HepG2 (cell line): ENCODE measurements around the gene TMEM63B. TPM values are rescaled to one million over a fixed set of nuclear protein-coding genes. Genes with fewer than 3 reads are reported as not detected.

Source experiments
- HOXA9 ChIP-seq: sonication (generic); formaldehyde crosslinking; IDR thresholded peaks from 2 replicates; pipeline ENCODE4 v1.8.1; 2022; ENCODE audit warnings: missing genetic modification reagents, mild to moderate bottlenecking, moderate library complexity, borderline replicate concordance
- MXI1 ChIP-seq: IDR thresholded peaks from 3 replicates; pipeline ENCODE4 v1.6.1; 2012; ENCODE audit warnings: low read depth, low read length, inconsistent platforms, borderline replicate concordance
- NBN ChIP-seq: fragments of 450-650 bp; conservative IDR thresholded peaks from 2 replicates; pipeline ENCODE4 v1.6.1; 2017
- TFAP4 ChIP-seq: sonication (generic); IDR thresholded peaks from 2 replicates; pipeline ENCODE4 v1.6.1; 2016; ENCODE audit warnings: low read depth, borderline replicate concordance
- ZFX ChIP-seq: sonication (generic); formaldehyde crosslinking; IDR thresholded peaks from 2 replicates; pipeline ENCODE4 v1.4.0; 2020; ENCODE audit warnings: mild to moderate bottlenecking, low read depth, missing genetic modification reagents, moderate library complexity
- ZFY ChIP-seq: sonication (generic); formaldehyde crosslinking; IDR thresholded peaks from 2 replicates; pipeline ENCODE4 v1.4.0; 2020; ENCODE audit warnings: missing genetic modification reagents
- ZNF687 ChIP-seq: sonication (generic); formaldehyde crosslinking; IDR thresholded peaks from 2 replicates; pipeline ENCODE4 v1.5.1; 2020; ENCODE audit warnings: mild to moderate bottlenecking, missing genetic modification reagents, moderate library complexity
- ZNF772 ChIP-seq: sonication (generic); formaldehyde crosslinking; IDR thresholded peaks from 2 replicates; pipeline ENCODE4 v1.5.0; 2020; ENCODE audit warnings: mild to moderate bottlenecking, missing genetic modification reagents
- ZZZ3 ChIP-seq: sonication (generic); formaldehyde crosslinking; IDR thresholded peaks from 2 replicates; pipeline ENCODE4 v1.4.0; 2020; ENCODE audit warnings: missing genetic modification reagents, mild to moderate bottlenecking, borderline replicate concordance
- polyA plus RNA-seq, 8 experiments: library from polyadenylated mRNA; depleted of rRNA in 3 of 8; stranded (reverse) in 7 of 8; unstranded in 1 of 8; fragments of >200 nt; fragmentation: Illumina TruSeq in 4 of 8; extraction: Trizol in 4 of 8; gene quantifications; 2 replicates each; pipeline versions ENCODE4 v1.2.1 to v1.2.3, GENCODE V29; 2011 to 2016; ENCODE audit warnings: low read depth in 4 of 8, missing spikeins in 1 of 8, mixed read lengths in 1 of 8; ENCODE audit not compliant: insufficient read depth in 1 of 8
- total RNA-seq, 5 experiments: library from RNA; depleted of rRNA; stranded (reverse); fragments of >200 nt; fragmentation: Illumina TruSeq; extraction: Trizol; gene quantifications; 2 replicates each; pipeline ENCODE4 v1.2.3, GENCODE V29; 2016; ENCODE audit warnings: low read depth in 1 of 5
- TF ChIP-seq, protein P1 (sequence below): sonication (generic); formaldehyde crosslinking; IDR thresholded peaks from 2 replicates; pipeline ENCODE4 v1.5.0; 2020; ENCODE audit warnings: mild to moderate bottlenecking, missing genetic modification reagents, borderline replicate concordance
- TF ChIP-seq, protein P2 (sequence below): sonication (generic); formaldehyde crosslinking; IDR thresholded peaks from 2 replicates; pipeline ENCODE4 v1.4.0; 2020; ENCODE audit warnings: missing genetic modification reagents, borderline replicate concordance

Gene TMEM63B
- total and polyA plus RNA-seq, 2 of the 13 experiments (the other 11 are each of a cell fraction or from before 2014, with no cell fraction given) = 27.4 to 75.8 TPM

GRCh38 chr6:44127186-44128019, at the start of gene TMEM63B, which contains the start of gene MRPL14 (continued):
- TF ChIP-seq, protein P1, sequence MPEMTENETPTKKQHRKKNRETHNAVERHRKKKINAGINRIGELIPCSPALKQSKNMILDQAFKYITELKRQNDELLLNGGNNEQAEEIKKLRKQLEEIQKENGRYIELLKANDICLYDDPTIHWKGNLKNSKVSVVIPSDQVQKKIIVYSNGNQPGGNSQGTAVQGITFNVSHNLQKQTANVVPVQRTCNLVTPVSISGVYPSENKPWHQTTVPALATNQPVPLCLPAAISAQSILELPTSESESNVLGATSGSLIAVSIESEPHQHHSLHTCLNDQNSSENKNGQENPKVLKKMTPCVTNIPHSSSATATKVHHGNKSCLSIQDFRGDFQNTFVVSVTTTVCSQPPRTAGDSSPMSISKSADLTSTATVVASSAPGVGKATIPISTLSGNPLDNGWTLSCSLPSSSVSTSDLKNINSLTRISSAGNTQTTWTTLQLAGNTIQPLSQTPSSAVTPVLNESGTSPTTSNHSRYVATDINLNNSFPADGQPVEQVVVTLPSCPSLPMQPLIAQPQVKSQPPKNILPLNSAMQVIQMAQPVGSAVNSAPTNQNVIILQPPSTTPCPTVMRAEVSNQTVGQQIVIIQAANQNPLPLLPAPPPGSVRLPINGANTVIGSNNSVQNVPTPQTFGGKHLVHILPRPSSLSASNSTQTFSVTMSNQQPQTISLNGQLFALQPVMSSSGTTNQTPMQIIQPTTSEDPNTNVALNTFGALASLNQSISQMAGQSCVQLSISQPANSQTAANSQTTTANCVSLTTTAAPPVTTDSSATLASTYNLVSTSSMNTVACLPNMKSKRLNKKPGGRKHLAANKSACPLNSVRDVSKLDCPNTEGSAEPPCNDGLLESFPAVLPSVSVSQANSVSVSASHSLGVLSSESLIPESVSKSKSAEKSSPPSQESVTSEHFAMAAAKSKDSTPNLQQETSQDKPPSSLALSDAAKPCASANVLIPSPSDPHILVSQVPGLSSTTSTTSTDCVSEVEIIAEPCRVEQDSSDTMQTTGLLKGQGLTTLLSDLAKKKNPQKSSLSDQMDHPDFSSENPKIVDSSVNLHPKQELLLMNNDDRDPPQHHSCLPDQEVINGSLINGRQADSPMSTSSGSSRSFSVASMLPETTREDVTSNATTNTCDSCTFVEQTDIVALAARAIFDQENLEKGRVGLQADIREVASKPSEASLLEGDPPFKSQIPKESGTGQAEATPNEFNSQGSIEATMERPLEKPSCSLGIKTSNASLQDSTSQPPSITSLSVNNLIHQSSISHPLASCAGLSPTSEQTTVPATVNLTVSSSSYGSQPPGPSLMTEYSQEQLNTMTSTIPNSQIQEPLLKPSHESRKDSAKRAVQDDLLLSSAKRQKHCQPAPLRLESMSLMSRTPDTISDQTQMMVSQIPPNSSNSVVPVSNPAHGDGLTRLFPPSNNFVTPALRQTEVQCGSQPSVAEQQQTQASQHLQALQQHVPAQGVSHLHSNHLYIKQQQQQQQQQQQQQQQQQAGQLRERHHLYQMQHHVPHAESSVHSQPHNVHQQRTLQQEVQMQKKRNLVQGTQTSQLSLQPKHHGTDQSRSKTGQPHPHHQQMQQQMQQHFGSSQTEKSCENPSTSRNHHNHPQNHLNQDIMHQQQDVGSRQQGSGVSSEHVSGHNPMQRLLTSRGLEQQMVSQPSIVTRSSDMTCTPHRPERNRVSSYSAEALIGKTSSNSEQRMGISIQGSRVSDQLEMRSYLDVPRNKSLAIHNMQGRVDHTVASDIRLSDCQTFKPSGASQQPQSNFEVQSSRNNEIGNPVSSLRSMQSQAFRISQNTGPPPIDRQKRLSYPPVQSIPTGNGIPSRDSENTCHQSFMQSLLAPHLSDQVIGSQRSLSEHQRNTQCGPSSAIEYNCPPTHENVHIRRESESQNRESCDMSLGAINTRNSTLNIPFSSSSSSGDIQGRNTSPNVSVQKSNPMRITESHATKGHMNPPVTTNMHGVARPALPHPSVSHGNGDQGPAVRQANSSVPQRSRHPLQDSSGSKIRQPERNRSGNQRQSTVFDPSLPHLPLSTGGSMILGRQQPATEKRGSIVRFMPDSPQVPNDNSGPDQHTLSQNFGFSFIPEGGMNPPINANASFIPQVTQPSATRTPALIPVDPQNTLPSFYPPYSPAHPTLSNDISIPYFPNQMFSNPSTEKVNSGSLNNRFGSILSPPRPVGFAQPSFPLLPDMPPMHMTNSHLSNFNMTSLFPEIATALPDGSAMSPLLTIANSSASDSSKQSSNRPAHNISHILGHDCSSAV (CRISPR knock-in tag) = no peak
- TF ChIP-seq ZNF687 (CRISPR knock-in tag) (peak; percentile 76), ZFY (peak; percentile 85), MXI1 (peak; percentile 75; the same call in 1 of the 3 replicates), ZZZ3 (no peak), ZNF772 (CRISPR knock-in tag) (peak; percentile 55; the same call in 1 of the 2 replicates), TFAP4 (0 out of 2 replicates have a peak, but pooled peaks have one; percentile 3), ZFX (CRISPR knock-in tag) (peak; percentile 83), HOXA9 (CRISPR knock-in tag) (no peak), NBN (no peak)
- TF ChIP-seq, protein P2, sequence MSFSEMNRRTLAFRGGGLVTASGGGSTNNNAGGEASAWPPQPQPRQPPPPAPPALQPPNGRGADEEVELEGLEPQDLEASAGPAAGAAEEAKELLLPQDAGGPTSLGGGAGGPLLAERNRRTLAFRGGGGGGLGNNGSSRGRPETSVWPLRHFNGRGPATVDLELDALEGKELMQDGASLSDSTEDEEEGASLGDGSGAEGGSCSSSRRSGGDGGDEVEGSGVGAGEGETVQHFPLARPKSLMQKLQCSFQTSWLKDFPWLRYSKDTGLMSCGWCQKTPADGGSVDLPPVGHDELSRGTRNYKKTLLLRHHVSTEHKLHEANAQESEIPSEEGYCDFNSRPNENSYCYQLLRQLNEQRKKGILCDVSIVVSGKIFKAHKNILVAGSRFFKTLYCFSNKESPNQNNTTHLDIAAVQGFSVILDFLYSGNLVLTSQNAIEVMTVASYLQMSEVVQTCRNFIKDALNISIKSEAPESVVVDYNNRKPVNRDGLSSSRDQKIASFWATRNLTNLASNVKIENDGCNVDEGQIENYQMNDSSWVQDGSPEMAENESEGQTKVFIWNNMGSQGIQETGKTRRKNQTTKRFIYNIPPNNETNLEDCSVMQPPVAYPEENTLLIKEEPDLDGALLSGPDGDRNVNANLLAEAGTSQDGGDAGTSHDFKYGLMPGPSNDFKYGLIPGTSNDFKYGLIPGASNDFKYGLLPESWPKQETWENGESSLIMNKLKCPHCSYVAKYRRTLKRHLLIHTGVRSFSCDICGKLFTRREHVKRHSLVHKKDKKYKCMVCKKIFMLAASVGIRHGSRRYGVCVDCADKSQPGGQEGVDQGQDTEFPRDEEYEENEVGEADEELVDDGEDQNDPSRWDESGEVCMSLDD = 0 out of 2 replicates have a peak, but pooled peaks have one; percentile 38
